PC-3 (cell line): ENCODE measurements around the gene ZNF473. TPM values are rescaled to one million over a fixed set of nuclear protein-coding genes. Genes with fewer than 3 reads are reported as not detected.
A peak's percentile ranks its signal among the peaks of the same experiment; 100 is the strongest.

Experiments
- ATAC-seq: fragments of 200-7000 bp; cut with Tn5 transposase; 2 replicates; pipeline ENCODE4 v1.9.1; 2020; ENCODE audit warnings: mild to moderate bottlenecking, moderate library complexity
- BruUV-seq: library from RNA; stranded (reverse); fragments of 400-500 nt; replicated peaks from 2 replicates; lab custom pipeline; 2021; lab: Mats Ljungman, UMichigan
- CTCF ChIA-PET: fragments of 300-600 bp; sonication (Branson Sonifier 250); formaldehyde crosslinking; loops from one replicate; lab custom pipeline; 2022; ENCODE audit warnings: antibody characterized with exemption; lab: Charles Lee
- POLR2A ChIA-PET: fragments of 300-600 bp; sonication (Branson Sonifier 250); formaldehyde crosslinking; loops from one replicate; lab custom pipeline; 2022; ENCODE audit warnings: antibody characterized with exemption; ENCODE audit not compliant: unreplicated experiment; lab: Charles Lee
- DNase-seq: peaks from one replicate; pipeline ENCODE4 v3.0.0-alpha.2; 2015
- H2AFZ ChIP-seq: fragments of 300-600 bp; sonication (generic); 2 replicates; pipeline ENCODE4 v1.6.0; 2016; ENCODE audit warnings: antibody characterized with exemption, low read length
- H3F3A ChIP-seq: fragments of 300-600 bp; sonication (generic); one replicate; pipeline ENCODE4 v1.6.0; 2017; ENCODE audit warnings: antibody characterized with exemption, low read length, control low read depth, mild to moderate bottlenecking; ENCODE audit not compliant: unreplicated experiment
- H3K27ac ChIP-seq: fragments of 300-600 bp; sonication (generic); 2 replicates; pipeline ENCODE4 v1.5.1; 2016; ENCODE audit warnings: mild to moderate bottlenecking, low read length
- H3K27me3 ChIP-seq: fragments of 300-600 bp; sonication (generic); 2 replicates; pipeline ENCODE4 v1.6.1; 2016; ENCODE audit warnings: low read length, mixed read lengths
- H3K36me3 ChIP-seq: fragments of 300-600 bp; sonication (generic); 2 replicates; pipeline ENCODE4 v1.6.1; 2016; ENCODE audit warnings: low read depth, mixed run types, low read length, mixed read lengths
- H3K4me1 ChIP-seq: fragments of 300-600 bp; sonication (generic); 2 replicates; pipeline ENCODE4 v1.5.1; 2016; ENCODE audit warnings: low read length; ENCODE audit not compliant: insufficient read depth
- H3K4me2 ChIP-seq: fragments of 300-600 bp; sonication (generic); 2 replicates; pipeline ENCODE4 v1.6.0; 2016; ENCODE audit warnings: low read length
- H3K4me3 ChIP-seq: fragments of 300-600 bp; sonication (generic); 2 replicates; pipeline ENCODE4 v1.5.1; 2016; ENCODE audit warnings: mild to moderate bottlenecking, low read length, mixed read lengths
- H3K79me2 ChIP-seq: fragments of 300-600 bp; sonication (generic); 2 replicates; pipeline ENCODE4 v1.6.1; 2017; ENCODE audit warnings: low read length, mixed read lengths
- H3K9ac ChIP-seq: fragments of 300-600 bp; sonication (generic); 2 replicates; pipeline ENCODE4 v1.6.0; 2016; ENCODE audit warnings: mild to moderate bottlenecking, low read length
- H3K9me2 ChIP-seq: fragments of 300-600 bp; sonication (generic); replicated peaks from 2 replicates; pipeline ENCODE4 v1.6.1; 2016; ENCODE audit warnings: mixed run types, low read length, mixed read lengths
- H3K9me3 ChIP-seq: fragments of 300-600 bp; sonication (generic); 2 replicates; pipeline ENCODE4 v1.6.1; 2016; ENCODE audit warnings: low read length, mixed read lengths
- H4K20me1 ChIP-seq: fragments of 300-600 bp; sonication (generic); 2 replicates; pipeline ENCODE4 v1.6.1; 2016; ENCODE audit warnings: low read length, mixed read lengths
- CTCF ChIP-seq: fragments of 300-600 bp; sonication (generic); conservative IDR thresholded peaks from 2 replicates; pipeline ENCODE4 v1.5.1; 2017; ENCODE audit warnings: antibody characterized with exemption, low read depth, mild to moderate bottlenecking, low read length
- EZH2 ChIP-seq: fragments of 300-600 bp; sonication (generic); IDR thresholded peaks from one replicate; pipeline ENCODE4 v1.6.1; 2017; ENCODE audit warnings: antibody characterized with exemption, mild to moderate bottlenecking, low read length; ENCODE audit not compliant: unreplicated experiment
- EZH2phosphoT487 ChIP-seq: fragments of 300-600 bp; sonication (generic); IDR thresholded peaks from 2 replicates; pipeline ENCODE4 v1.6.1; 2018; ENCODE audit warnings: mild to moderate bottlenecking, antibody characterized with exemption, low read length, borderline replicate concordance
- intact Hi-C: fragments of 100-400 bp; cut with micrococcal nuclease; formaldehyde crosslinking; loops from 2 replicates; pipeline ENCODE4 v1.9.0; 2023
- total RNA-seq: library from RNA; depleted of rRNA; stranded (reverse); fragments of >200 nt; gene quantifications from 2 replicates; pipeline ENCODE4 v1.2.3, GENCODE V29; 2014

The ZNF473 gene
- total RNA-seq, 1 experiment from 2014 or later = 18.5 TPM

DNA sequence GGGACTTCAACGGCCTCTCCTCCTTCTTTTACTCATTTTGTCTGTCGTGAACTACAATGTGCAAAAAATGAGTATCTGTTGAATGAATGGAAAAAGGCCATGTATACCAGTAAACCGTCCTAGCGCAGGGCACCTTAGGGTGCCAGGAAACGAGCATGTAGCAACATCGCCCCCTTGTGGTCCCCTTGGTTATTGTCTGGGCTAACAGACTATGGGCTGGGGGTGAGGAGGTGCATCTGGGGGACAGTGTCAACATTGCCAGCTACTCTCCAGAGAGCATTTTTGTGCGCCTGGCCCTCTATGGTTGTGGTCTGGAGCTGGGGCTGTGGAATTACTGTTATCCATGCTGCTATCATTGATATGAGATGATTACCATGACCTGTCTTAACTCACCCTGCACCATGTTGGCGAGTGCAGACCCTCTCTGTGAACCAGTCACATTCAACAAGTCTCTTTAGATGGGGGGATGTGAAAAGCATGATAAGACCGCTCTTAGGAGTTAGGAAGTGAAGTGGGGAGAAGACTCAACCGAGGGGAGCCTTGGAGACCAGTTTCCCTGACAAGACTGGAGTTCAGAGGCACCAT is 42.1 kb upstream of the ZNF473 start:
- peaks cover 15% of the 10 kb centered on the region; the same call in 1 of the 2 replicates for H3K36me3 ChIP-seq
- no peaks in the 10 kb centered on the region for H3F3A ChIP-seq
- no TSS peak for BruUV-seq
- TF ChIP-seq CTCF = peak; percentile 98
- TF ChIP-seq EZH2 = no peak
- H3K79me2 ChIP-seq = no peaks in the 10 kb centered on the region
- no peaks in the 10 kb centered on the region for H3K9me3 ChIP-seq
- CTCF ChIA-PET = no interaction called here
- no peak overlapping the region for H3K27ac ChIP-seq
- no peak overlapping the region for H3K9ac ChIP-seq
- no peak overlapping the region for H3K4me3 ChIP-seq
- H3K27me3 ChIP-seq = no peaks in the 10 kb centered on the region
- peaks cover 8% of the 10 kb centered on the region for H3K4me1 ChIP-seq
- DNase-seq (peak; percentile 76), ATAC-seq (0 out of 2 replicates have a peak, but pooled peaks have one; percentile 16)
- H2AFZ ChIP-seq = no peak overlapping the region
- intact Hi-C loops = loop anchor here (5.0 kb wide), 1 partner anchor 46 kb away; no protein-coding TSS in a partner anchor
- H4K20me1 ChIP-seq = 0 out of 2 replicates have a peak, but pooled peaks cover 13% of the 10 kb centered on the region
- no peak overlapping the region for H3K4me2 ChIP-seq
- POLR2A ChIA-PET = no interaction called here
- H3K9me2 ChIP-seq = no peaks in the 10 kb centered on the region

DNA sequence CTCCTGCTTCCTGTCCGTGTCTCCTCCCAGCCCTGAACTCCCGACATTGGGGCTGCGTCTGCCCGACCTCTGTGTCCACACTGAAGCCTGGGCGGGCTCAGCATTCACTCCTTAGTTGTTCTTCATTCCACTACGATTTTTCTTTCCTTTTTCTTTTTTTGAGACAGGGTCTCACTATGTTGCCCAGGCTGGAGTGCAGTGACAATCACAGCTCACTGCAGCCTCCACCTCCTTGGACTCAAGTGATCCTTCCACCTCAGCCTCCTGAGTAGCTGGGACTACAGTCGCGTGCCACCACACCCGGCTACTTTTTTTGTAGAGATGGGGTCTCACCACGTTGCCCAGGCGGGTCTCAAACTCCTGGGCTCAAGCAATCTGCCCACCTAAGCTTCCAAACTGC is 41.3 kb upstream of the ZNF473 start:
- Histone ChIP-seq H3K27me3 (no peaks in the 10 kb centered on the region), H3K79me2 (no peaks in the 10 kb centered on the region), H3K9ac (no peak overlapping the region), H3F3A (no peaks in the 10 kb centered on the region), H4K20me1 (0 out of 2 replicates have a peak, but pooled peaks cover 13% of the 10 kb centered on the region), H3K27ac (no peak overlapping the region), H3K4me1 (peaks cover 14% of the 10 kb centered on the region), H3K4me3 (no peak overlapping the region), H3K9me3 (no peaks in the 10 kb centered on the region), H3K36me3 (peaks cover 15% of the 10 kb centered on the region; the same call in 1 of the 2 replicates), H2AFZ (no peak overlapping the region), H3K9me2 (no peaks in the 10 kb centered on the region), H3K4me2 (no peak overlapping the region)
- ATAC-seq (no peak), DNase-seq (no peak)
- ChIA-PET POLR2A (no interaction called here), CTCF (no interaction called here)
- BruUV-seq = no TSS peak
- intact Hi-C loops = loop anchor here (5.0 kb wide), 1 partner anchor 47 kb away; no protein-coding TSS in a partner anchor
- TF ChIP-seq EZH2phosphoT487 (no peak), EZH2 (no peak), CTCF (no peak)

DNA sequence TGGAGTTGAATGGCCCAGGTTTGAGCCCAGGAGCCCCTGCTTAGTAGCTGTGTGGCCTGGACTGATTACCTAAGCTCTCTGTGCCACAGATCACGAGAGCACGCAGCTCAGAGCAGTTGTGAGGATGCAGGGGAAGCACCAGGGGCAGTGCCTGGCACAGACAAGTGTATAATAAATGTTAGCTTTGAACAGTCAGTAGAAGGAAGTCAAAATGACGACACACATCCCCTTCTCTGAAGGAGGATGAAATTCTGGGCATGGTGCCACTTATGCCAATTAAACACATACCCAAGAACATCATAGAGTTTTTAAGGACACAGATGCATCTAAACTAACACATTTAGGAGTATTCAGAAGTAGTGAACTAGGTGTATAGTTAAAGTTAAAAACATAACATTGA is 39.9 kb upstream of the ZNF473 start:
- ATAC-seq (no peak), DNase-seq (peak; percentile 26)
- Histone ChIP-seq H3F3A (no peaks in the 10 kb centered on the region), H3K4me1 (peaks cover 14% of the 10 kb centered on the region), H3K27ac (no peak overlapping the region), H3K79me2 (no peaks in the 10 kb centered on the region), H4K20me1 (0 out of 2 replicates have a peak, but pooled peaks cover 13% of the 10 kb centered on the region), H3K36me3 (peaks cover 16% of the 10 kb centered on the region; the same call in 1 of the 2 replicates), H3K27me3 (no peaks in the 10 kb centered on the region), H3K4me2 (no peak overlapping the region), H3K9ac (no peak overlapping the region), H3K9me2 (no peaks in the 10 kb centered on the region), H2AFZ (no peak overlapping the region), H3K9me3 (no peaks in the 10 kb centered on the region), H3K4me3 (no peak overlapping the region)
- CTCF ChIA-PET = no interaction called here
- POLR2A ChIA-PET = no interaction called here
- no peak for TF ChIP-seq CTCF
- TF ChIP-seq EZH2 = no peak
- no peak for TF ChIP-seq EZH2phosphoT487
- intact Hi-C loops = no loop called here
- no TSS peak for BruUV-seq
